Bronchial epithelial cell (primary cell): Measurements from ENCODE around the gene SLC15A4. TPM values are rescaled to one million over a fixed set of nuclear protein-coding genes. Genes with fewer than 3 reads are reported as not detected.

Experiments
- DNase-seq: peaks from one replicate; pipeline ENCODE4 v3.0.0-alpha.2; 2010; ENCODE audit warnings: low read depth
- FAIRE-seq: peaks from 2 replicates; lab custom pipeline; 2011; peaks lifted over from hg19 to GRCh38; lab: Jason Lieb, UNC
- H3K27me3 ChIP-seq: 2 replicates; pipeline ENCODE4 v1.5.1; 2011; ENCODE audit warnings: low read length; ENCODE audit not compliant: control insufficient read depth, insufficient read depth
- H3K36me3 ChIP-seq: 2 replicates; pipeline ENCODE4 v1.5.1; 2011; ENCODE audit warnings: low read length; ENCODE audit not compliant: control insufficient read depth, insufficient read depth
- H3K4me3 ChIP-seq: 2 replicates; pipeline ENCODE4 v1.5.1; 2011; ENCODE audit warnings: mild to moderate bottlenecking, low read depth, low read length, control low read depth
- CTCF ChIP-seq: IDR thresholded peaks from 2 replicates; pipeline ENCODE4 v1.5.1; 2011; ENCODE audit warnings: mild to moderate bottlenecking, moderate library complexity, low read length, control low read depth, inconsistent platforms; ENCODE audit not compliant: insufficient read depth, severe bottlenecking
- total RNA-seq: library from RNA; depleted of rRNA; stranded (reverse); fragments of >200 nt; gene quantifications from 2 replicates; pipeline ENCODE4 v1.2.1, GENCODE V29; 2014

SLC15A4 gene
- total RNA-seq, 1 donor from 2014 or later = 70.0 TPM

GRCh38 chr12:128796439-128797118, 27.2 kb downstream of the SLC15A4 start:
- no peak for FAIRE-seq
- H3K27me3 ChIP-seq = no peaks in the 10 kb centered on the region
- no peak for DNase-seq
- no peak for TF ChIP-seq CTCF
- H3K36me3 ChIP-seq = peaks cover 20% of the 10 kb centered on the region
- H3K4me3 ChIP-seq = no peak overlapping the region

DNA sequence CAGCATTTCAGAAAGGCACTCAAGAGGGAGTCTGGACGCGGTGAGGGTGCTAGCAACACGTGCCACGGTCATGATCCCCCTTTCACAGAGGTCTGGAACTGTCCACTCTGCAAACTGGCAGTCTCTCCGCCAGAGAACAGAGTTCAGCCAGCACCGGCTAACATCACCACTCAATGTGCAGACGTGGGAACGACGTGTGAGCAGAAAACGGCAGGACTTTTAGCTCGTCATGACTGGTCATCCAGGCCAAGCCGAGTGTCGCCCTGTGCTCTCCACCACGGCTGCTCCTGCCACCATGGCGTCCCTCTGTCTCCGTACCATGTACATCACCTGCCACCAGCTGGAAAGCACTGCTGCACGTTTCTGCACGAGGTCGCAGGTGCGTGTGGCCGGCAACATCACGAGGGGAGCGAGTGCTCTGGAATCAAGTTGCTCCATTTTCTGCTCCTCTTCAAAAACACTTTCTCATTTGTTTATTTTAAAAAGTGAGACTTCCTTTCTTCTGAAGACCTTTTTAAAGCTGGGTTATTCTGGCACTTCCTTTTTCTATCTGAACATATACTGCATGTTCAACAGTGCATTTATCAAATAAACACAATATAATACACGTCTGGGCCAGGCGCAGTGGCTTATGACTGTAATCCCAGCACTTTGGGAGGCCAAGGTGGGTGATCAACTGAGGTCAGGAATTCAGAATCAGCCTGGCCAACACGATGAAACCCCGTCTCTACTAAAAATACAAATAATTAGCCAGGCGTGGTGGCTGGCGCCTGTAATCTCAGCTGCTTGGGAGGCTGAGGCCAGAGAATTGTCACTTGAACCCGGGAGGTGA, 28.0 kb downstream of the SLC15A4 start:
- H3K36me3 ChIP-seq = peaks cover 18% of the 10 kb centered on the region
- no peak for TF ChIP-seq CTCF
- DNase-seq (no peak), FAIRE-seq (no peak)
- no peak overlapping the region for H3K4me3 ChIP-seq
- H3K27me3 ChIP-seq = no peaks in the 10 kb centered on the region

DNA sequence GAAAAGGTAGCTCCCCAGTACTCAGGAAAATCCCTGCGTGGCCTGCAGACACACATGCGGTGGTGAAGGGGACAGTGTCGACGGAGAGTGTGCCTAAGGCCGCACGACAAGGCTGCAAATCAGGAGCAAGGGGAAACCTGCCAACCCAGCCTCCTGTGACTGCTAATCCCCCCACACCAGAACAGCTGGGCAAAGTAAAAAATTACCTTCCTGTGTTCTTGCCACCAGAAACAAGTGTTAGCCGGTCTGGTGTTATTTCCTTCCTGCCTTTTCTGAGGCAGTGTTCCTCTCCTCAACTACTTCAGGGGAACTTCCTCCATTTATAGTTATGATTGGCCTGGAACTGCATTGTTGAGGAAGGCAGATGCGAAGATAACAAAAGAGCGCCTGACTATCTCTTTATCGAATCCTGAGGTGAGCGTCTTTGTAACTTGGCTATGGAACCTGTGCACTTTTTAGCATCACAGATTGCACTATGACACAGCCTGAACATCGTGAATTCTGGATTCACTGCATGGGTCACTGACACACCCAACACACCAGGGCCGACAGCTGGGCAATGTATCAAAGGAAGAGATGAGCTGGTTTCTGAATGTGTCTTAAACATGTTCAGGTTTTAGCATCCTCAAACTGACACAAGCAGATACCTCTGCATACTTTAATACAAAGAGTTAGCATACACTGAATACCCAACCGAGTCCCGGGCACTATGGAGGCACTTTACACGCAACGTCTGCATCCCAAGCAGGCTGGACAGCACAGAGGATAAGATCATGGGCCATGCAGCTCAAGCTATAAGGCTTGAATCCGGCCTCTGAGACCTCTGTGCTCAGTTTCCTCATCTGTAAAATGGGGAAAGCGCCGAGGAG, 28.9 kb downstream of the SLC15A4 start:
- Histone ChIP-seq H3K27me3 (no peaks in the 10 kb centered on the region), H3K36me3 (peaks cover 17% of the 10 kb centered on the region), H3K4me3 (no peak overlapping the region)
- DNase-seq = no peak
- no peak for TF ChIP-seq CTCF
- peak; percentile 40 for FAIRE-seq

DNA sequence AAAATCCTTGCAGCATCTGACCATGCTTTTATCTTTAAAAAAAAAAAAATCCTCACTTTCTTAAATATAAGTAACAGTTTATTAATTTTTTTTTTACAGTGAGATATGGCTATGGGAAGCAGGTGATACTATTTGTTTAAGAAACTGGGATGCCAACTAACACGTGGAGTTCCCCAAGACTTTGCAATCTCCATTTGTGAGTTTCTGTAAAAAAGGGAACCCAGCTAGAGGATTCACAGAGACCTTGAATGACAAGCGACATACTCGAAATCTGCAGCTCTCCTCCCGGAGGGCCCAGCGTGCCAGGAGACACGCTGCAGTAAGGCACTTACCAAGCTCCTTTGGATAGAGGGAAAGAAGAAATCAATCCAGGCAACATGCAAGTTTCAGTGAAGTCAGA, 30.1 kb downstream of the SLC15A4 start:
- FAIRE-seq = no peak
- no peak for DNase-seq
- Histone ChIP-seq H3K27me3 (no peaks in the 10 kb centered on the region), H3K36me3 (peaks cover 13% of the 10 kb centered on the region), H3K4me3 (no peak overlapping the region)
- TF ChIP-seq CTCF = no peak

- peaks cover 11% of the 10 kb centered on the region for H3K36me3 ChIP-seq
Measured at GRCh38 chr12:128792881-128793280, 30.9 kb downstream of the SLC15A4 start.

More at GRCh38 chr12:128792881-128793280, 30.9 kb downstream of the SLC15A4 start:
- DNase-seq = no peak
- no peak for TF ChIP-seq CTCF
- Histone ChIP-seq H3K4me3 (no peak overlapping the region), H3K27me3 (no peaks in the 10 kb centered on the region)
- no peak for FAIRE-seq
